ENCODE measurements around the gene AP5Z1. TPM values are rescaled to one million over a fixed set of nuclear protein-coding genes. Genes with fewer than 3 reads are reported as not detected.

AP5Z1 gene
- total and polyA plus RNA-seq, 2 of the 4 experiments (the other 2 are of a cell fraction): 9.7 to 38.7 TPM

DNA sequence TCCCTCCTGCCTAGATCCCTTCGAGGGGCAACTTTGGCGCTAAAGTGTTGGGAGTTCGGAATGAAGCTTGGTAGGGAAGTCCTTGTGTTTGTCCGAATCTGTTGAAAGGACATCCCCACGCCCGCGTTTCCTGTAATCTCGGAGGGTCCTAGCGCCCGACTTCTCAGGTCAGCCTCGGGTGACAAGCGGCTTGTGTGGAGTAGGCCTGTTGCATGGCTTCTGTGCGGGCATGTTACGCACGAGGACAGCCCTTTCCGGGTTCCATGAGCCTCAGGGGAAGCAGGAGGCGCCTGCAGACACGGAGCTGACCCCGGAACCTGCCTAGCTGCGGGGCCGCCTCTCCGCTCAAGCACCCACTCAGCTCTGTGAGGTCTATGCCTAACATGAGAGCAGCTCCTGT, 28.4 kb upstream of the AP5Z1 start:
- no peak overlapping the region for H3K4me2 ChIP-seq (ENCODE audit: low read depth, low read length)
- peak overlapping the region; percentile 47; the same call in 1 of the 3 replicates for H2BK15ac ChIP-seq (ENCODE audit: low read depth, low read length)
- H4K8ac ChIP-seq (ENCODE audit: low read depth in 2 of 2, low read length in 2 of 2): peak overlapping the region; percentile 27 to 64; a peak in 2 of 4 replicates
- H3K18ac ChIP-seq (ENCODE audit: low read depth, low read length): no peak overlapping the region
- peak overlapping the region; percentile 81 for H2AK5ac ChIP-seq (ENCODE audit: low read depth, low read length)
- peak overlapping the region; percentile 61 for H4K5ac ChIP-seq (ENCODE audit: low read depth, low read length)
- POLR2A ChIA-PET (ENCODE audit: unreplicated experiment): no interaction called here
- TF ChIP-seq RAD21 (IDR thresholded peaks at IDR 0.05; ENCODE audit: low read length) (no peak), RCOR1 (IDR thresholded peaks at IDR 0.05; ENCODE audit: insufficient replicate concordance, low read length) (no peak), MXI1 (IDR thresholded peaks at IDR 0.05; ENCODE audit: borderline replicate concordance, low read depth, low read length) (no peak)
- TF ChIP-seq, protein P1, sequence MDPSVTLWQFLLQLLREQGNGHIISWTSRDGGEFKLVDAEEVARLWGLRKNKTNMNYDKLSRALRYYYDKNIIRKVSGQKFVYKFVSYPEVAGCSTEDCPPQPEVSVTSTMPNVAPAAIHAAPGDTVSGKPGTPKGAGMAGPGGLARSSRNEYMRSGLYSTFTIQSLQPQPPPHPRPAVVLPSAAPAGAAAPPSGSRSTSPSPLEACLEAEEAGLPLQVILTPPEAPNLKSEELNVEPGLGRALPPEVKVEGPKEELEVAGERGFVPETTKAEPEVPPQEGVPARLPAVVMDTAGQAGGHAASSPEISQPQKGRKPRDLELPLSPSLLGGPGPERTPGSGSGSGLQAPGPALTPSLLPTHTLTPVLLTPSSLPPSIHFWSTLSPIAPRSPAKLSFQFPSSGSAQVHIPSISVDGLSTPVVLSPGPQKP (IDR thresholded peaks at IDR 0.05; ENCODE audit: borderline replicate concordance, low read depth, low read length): no peak
- H2BK5ac ChIP-seq (ENCODE audit: low read depth, low read length, poor library complexity, severe bottlenecking): peak overlapping the region; percentile 73
- no TSS peak for BruUV-seq (replicated peaks)
- no peaks in the 10 kb centered on the region for H3K9me3 ChIP-seq (ENCODE audit: control insufficient read depth, insufficient read depth, low read length)
- WGBS, 2 experiments (ENCODE audit: extremely low coverage in 2 of 2, insufficient read length in 1 of 2): 93% methylated on average over 8 of the region's 22 CpGs; no CpG with 5 or more reads in 1 of the 2 experiments
- in situ Hi-C loops (cut with MboI; ENCODE audit: low sequenced_read_pairs) (no loop called here), intact Hi-C loops (cut with micrococcal nuclease) (no loop called here), dilution Hi-C loops (cut with HindIII; ENCODE audit: low sequenced_read_pairs, unreplicated experiment) (no loop called here)
- CTCF ChIA-PET: interaction anchor here (1.1 kb wide), 1 partner anchor 106 kb away, joined by 3 read pairs; no protein-coding TSS in a partner anchor
- H2BK20ac ChIP-seq (ENCODE audit: low read depth, low read length): peak overlapping the region; percentile 64; the same call in 1 of the 2 replicates
- peak overlapping the region; percentile 41; the same call in 1 of the 2 replicates for H3K23ac ChIP-seq (ENCODE audit: low read depth, low read length)
- H4K20me1 ChIP-seq (ENCODE audit: insufficient read depth, low read length): no peaks in the 10 kb centered on the region; the same call in none of the 2 replicates
- no peak overlapping the region for H3K9ac ChIP-seq (ENCODE audit: low read depth, low read length)
- no peak overlapping the region for H2AFZ ChIP-seq (replicated peaks; ENCODE audit: low read length, poor library complexity)
- DNase-seq (no peak), ATAC-seq (ENCODE audit: low read depth) (no peak)
- no peak overlapping the region for H3K4me3 ChIP-seq (ENCODE audit: insufficient read depth, low read depth, low read length)
- peak overlapping the region; percentile 5; the same call in 1 of the 2 replicates for H2BK120ac ChIP-seq (ENCODE audit: low read depth, low read length)
- peak overlapping the region; percentile 80 for H2AK9ac ChIP-seq (replicated peaks; ENCODE audit: low read depth, low read length, poor library complexity)
- H3K27ac ChIP-seq (ENCODE audit: insufficient read depth, low read length): peak overlapping the region; percentile 90; the same call in 1 of the 2 replicates
- H3K9me1 ChIP-seq (ENCODE audit: insufficient read depth, low read length): peaks cover 2% of the 10 kb centered on the region; the same call in 1 of the 2 replicates
- H3K4me1 ChIP-seq (ENCODE audit: control insufficient read depth, insufficient read depth, low read length): peaks cover 10% of the 10 kb centered on the region
- H3K56ac ChIP-seq (ENCODE audit: extremely low read depth, insufficient read depth, low read length): no peak overlapping the region
- H3K14ac ChIP-seq (replicated peaks; ENCODE audit: low read depth, low read length): peak overlapping the region; percentile 81; the same call in 1 of the 2 replicates
- H4K91ac ChIP-seq (ENCODE audit: insufficient read depth, low read depth, low read length): peak overlapping the region; percentile 11; the same call in 1 of the 2 replicates
- peaks cover 44% of the 10 kb centered on the region for H3K36me3 ChIP-seq (ENCODE audit: control insufficient read depth, insufficient read depth, low read length)
- no peaks in the 10 kb centered on the region for H3K27me3 ChIP-seq (ENCODE audit: control insufficient read depth, insufficient read depth, low read length)
- H3K79me1 ChIP-seq (ENCODE audit: low read depth in 1 of 2, low read length in 2 of 2): peaks cover 12 to 60% of the 10 kb centered on the region in 2 experiments
- peak overlapping the region; percentile 34 for H3K4ac ChIP-seq (ENCODE audit: low read depth, low read length)
